H9 (cell line): Measurements from ENCODE around the gene RGS9. TPM values are rescaled to one million over a fixed set of nuclear protein-coding genes. Genes with fewer than 3 reads are reported as not detected.

Experiments
- DNase-seq: peaks from one replicate; pipeline ENCODE4 v3.0.0-alpha.2; 2017
- H2AFZ ChIP-seq: one replicate; pipeline ENCODE4 v1.6.1; 2013; ENCODE audit warnings: mild to moderate bottlenecking, low read length, control low read depth, moderate library complexity
- H2AK5ac ChIP-seq: 2 replicates; pipeline ENCODE4 v1.6.1; 2013; ENCODE audit warnings: low read length, control low read depth, mixed read lengths; ENCODE audit not compliant: insufficient read length
- H2BK120ac ChIP-seq: one replicate; pipeline ENCODE4 v1.6.1; 2013; ENCODE audit warnings: low read depth, mild to moderate bottlenecking, low read length, control low read depth, inconsistent platforms; ENCODE audit not compliant: poor library complexity, severe bottlenecking
- H2BK12ac ChIP-seq: 2 replicates; pipeline ENCODE4 v1.6.1; 2013; ENCODE audit warnings: low read length, control low read depth, mixed read lengths, low read depth; ENCODE audit not compliant: insufficient read length
- H2BK15ac ChIP-seq: 2 replicates; pipeline ENCODE4 v1.6.1; 2013; ENCODE audit warnings: low read depth, low read length, control low read depth
- H2BK20ac ChIP-seq: one replicate; pipeline ENCODE4 v1.6.1; 2013; ENCODE audit warnings: low read depth, mild to moderate bottlenecking, low read length, control low read depth, inconsistent platforms; ENCODE audit not compliant: poor library complexity, severe bottlenecking
- H2BK5ac ChIP-seq: 2 replicates; pipeline ENCODE4 v1.6.1; 2013; ENCODE audit warnings: low read length, control low read depth, mixed read lengths; ENCODE audit not compliant: insufficient read length
- H3K14ac ChIP-seq: 2 replicates; pipeline ENCODE4 v1.6.1; 2013; ENCODE audit warnings: low read length, control low read depth; ENCODE audit not compliant: insufficient read depth
- H3K18ac ChIP-seq: 2 replicates; pipeline ENCODE4 v1.6.1; 2013; ENCODE audit warnings: low read depth, mild to moderate bottlenecking, mixed read lengths, low read length, control low read depth; ENCODE audit not compliant: insufficient read length
- H3K23ac ChIP-seq: 2 replicates; pipeline ENCODE4 v1.6.1; 2013; ENCODE audit warnings: low read length, control low read depth, mixed read lengths, low read depth; ENCODE audit not compliant: insufficient read length
- H3K23me2 ChIP-seq: 2 replicates; pipeline ENCODE4 v1.6.1; 2013; ENCODE audit warnings: low read depth, mild to moderate bottlenecking, mixed read lengths, low read length, control low read depth; ENCODE audit not compliant: insufficient read length, poor library complexity, severe bottlenecking
- H3K27ac ChIP-seq: 2 replicates; pipeline ENCODE4 v1.5.1; 2013; ENCODE audit warnings: low read length, control low read depth, mixed read lengths, low read depth; ENCODE audit not compliant: insufficient read length
- H3K27me3 ChIP-seq: 2 replicates; pipeline ENCODE4 v1.6.1; 2013; ENCODE audit warnings: low read length, control low read depth, inconsistent platforms; ENCODE audit not compliant: insufficient read depth
- H3K4ac ChIP-seq: 2 replicates; pipeline ENCODE4 v1.6.1; 2013; ENCODE audit warnings: low read depth, mild to moderate bottlenecking, control low read depth, inconsistent platforms, low read length, moderate library complexity
- H3K4me1 ChIP-seq: 2 replicates; pipeline ENCODE4 v1.6.1; 2013; ENCODE audit warnings: low read length, control low read depth, inconsistent platforms; ENCODE audit not compliant: insufficient read depth
- H3K4me2 ChIP-seq: 2 replicates; pipeline ENCODE4 v1.6.1; 2013; ENCODE audit warnings: low read length, control low read depth, mixed read lengths; ENCODE audit not compliant: insufficient read length, insufficient read depth
- H3K56ac ChIP-seq: 2 replicates; pipeline ENCODE4 v1.6.1; 2013; ENCODE audit warnings: low read depth, mild to moderate bottlenecking, mixed read lengths, low read length, control low read depth; ENCODE audit not compliant: insufficient read length
- H3K79me1 ChIP-seq: 2 replicates; pipeline ENCODE4 v1.6.1; 2013; ENCODE audit warnings: low read depth, mild to moderate bottlenecking, moderate library complexity, low read length, control low read depth, inconsistent platforms; ENCODE audit not compliant: insufficient read depth, poor library complexity, severe bottlenecking
- H3K79me2 ChIP-seq: 2 replicates; pipeline ENCODE4 v1.6.1; 2013; ENCODE audit warnings: low read length, control low read depth, inconsistent platforms; ENCODE audit not compliant: insufficient read depth
- H3K9ac ChIP-seq: 2 replicates; pipeline ENCODE4 v1.6.1; 2013; ENCODE audit warnings: low read length, control low read depth, mixed read lengths; ENCODE audit not compliant: insufficient read length; ENCODE audit errors: extremely low read depth
- H3K9me3 ChIP-seq: one replicate; pipeline ENCODE4 v1.6.1; 2013; ENCODE audit warnings: low read depth, low read length, inconsistent platforms; ENCODE audit not compliant: control insufficient read depth
- H3T11ph ChIP-seq: one replicate; pipeline ENCODE4 v1.6.1; 2013; ENCODE audit warnings: mild to moderate bottlenecking, low read length, control low read depth, inconsistent platforms
- H4K20me1 ChIP-seq: one replicate; pipeline ENCODE4 v1.6.1; 2013; ENCODE audit not compliant: control insufficient read depth, insufficient read length, insufficient read depth
- H4K5ac ChIP-seq: 2 replicates; pipeline ENCODE4 v1.6.1; 2013; ENCODE audit warnings: low read depth, mild to moderate bottlenecking, mixed read lengths, low read length, control low read depth; ENCODE audit not compliant: insufficient read length
- H4K8ac ChIP-seq: replicated peaks from 2 replicates; pipeline ENCODE4 v1.6.1; 2013; ENCODE audit warnings: low read length, control low read depth, mixed read lengths, low read depth; ENCODE audit not compliant: insufficient read length
- H4K91ac ChIP-seq: 2 replicates; pipeline ENCODE4 v1.6.1; 2013; ENCODE audit warnings: low read depth, mild to moderate bottlenecking, moderate library complexity, mixed read lengths, low read length, control low read depth; ENCODE audit not compliant: insufficient read length
- H3K27ac Mint-ChIP-seq, 3 experiments: 2 replicates in 2 of 3; 3 replicates in 1 of 3; pipeline ENCODE4 v1.8.0; 2020 to 2021; ENCODE audit warnings: mixed read lengths in 3 of 3, mild to moderate bottlenecking in 1 of 3, moderate library complexity in 1 of 3
- H3K27me3 Mint-ChIP-seq: 2 replicates; pipeline ENCODE4 v1.8.0; 2021; ENCODE audit warnings: low read depth, mild to moderate bottlenecking, moderate library complexity, mixed read lengths
- H3K36me3 Mint-ChIP-seq, 3 experiments: 2 replicates in 2 of 3; 3 replicates in 1 of 3; pipeline ENCODE4 v1.8.0; 2020 to 2021; ENCODE audit warnings: low read depth in 3 of 3, mixed read lengths in 3 of 3; ENCODE audit not compliant: insufficient read depth in 1 of 3
- H3K4me1 Mint-ChIP-seq, 2 experiments: 2 replicates each; pipeline ENCODE4 v1.8.0; 2020; ENCODE audit warnings: mixed read lengths in 2 of 2
- H3K4me3 Mint-ChIP-seq, 2 experiments: 2 replicates in 1 of 2; 3 replicates in 1 of 2; pipeline ENCODE4 v1.8.0; 2020 to 2021; ENCODE audit warnings: mild to moderate bottlenecking in 2 of 2, mixed read lengths in 2 of 2, moderate library complexity in 1 of 2
- H3K9me3 Mint-ChIP-seq, 2 experiments: 2 replicates in 1 of 2; 3 replicates in 1 of 2; pipeline ENCODE4 v1.8.0; 2020; ENCODE audit warnings: mild to moderate bottlenecking in 2 of 2, mixed read lengths in 2 of 2, moderate library complexity in 1 of 2
- CTCF ChIP-seq: fragments of 200-600 bp; sonication (generic); conservative IDR thresholded peaks from 3 replicates; pipeline ENCODE4 v1.8.0; 2021; ENCODE audit warnings: antibody characterized with exemption, mild to moderate bottlenecking
- total RNA-seq: library from RNA; stranded (reverse); gene quantifications from 2 replicates; pipeline ENCODE4 v1.2.1, GENCODE V29; 2021

Gene RGS9
- total RNA-seq, 1 experiment from 2014 or later: 12.0 TPM

- H3K4me3 Mint-ChIP-seq: no peak overlapping the region
- H4K91ac ChIP-seq: no peak overlapping the region
- no peak overlapping the region for H2AFZ ChIP-seq
- H4K5ac ChIP-seq: no peak overlapping the region
- H3T11ph ChIP-seq: no peak overlapping the region
- H3K9me3 ChIP-seq: no peaks in the 10 kb centered on the region
- H2BK5ac ChIP-seq: no peak overlapping the region
- DNase-seq: no peak
- no peak overlapping the region for H3K18ac ChIP-seq
- H3K9ac ChIP-seq: no peak overlapping the region
- no peak overlapping the region for H3K14ac ChIP-seq
- no peaks in the 10 kb centered on the region for H3K23me2 ChIP-seq
- H3K23ac ChIP-seq: no peak overlapping the region
- H3K4me2 ChIP-seq: no peak overlapping the region
- no peak overlapping the region for H3K27ac ChIP-seq
- no peaks in the 10 kb centered on the region for H3K79me1 ChIP-seq
- H2BK120ac ChIP-seq: no peak overlapping the region
- H3K4me1 ChIP-seq: no peaks in the 10 kb centered on the region
- H3K79me2 ChIP-seq: no peaks in the 10 kb centered on the region
- no peak overlapping the region for H3K56ac ChIP-seq
- H2BK12ac ChIP-seq: no peak overlapping the region
- no peak overlapping the region for H2BK20ac ChIP-seq
- H4K8ac ChIP-seq: no peak overlapping the region
- H2BK15ac ChIP-seq: no peak overlapping the region
- no peaks in the 10 kb centered on the region; the same call in 1 of the 2 replicates for H3K27me3 Mint-ChIP-seq
- peaks cover 0 to 10% of the 10 kb centered on the region in 2 experiments; a peak in 3 of 5 replicates for H3K9me3 Mint-ChIP-seq
- H4K20me1 ChIP-seq: no peaks in the 10 kb centered on the region
- H3K27ac Mint-ChIP-seq: no peak overlapping the region
- no peak for TF ChIP-seq CTCF
- peaks cover 0 to 5% (median 0%) of the 10 kb centered on the region in 3 experiments; a peak in 1 of 7 replicates for H3K36me3 Mint-ChIP-seq
- H3K4ac ChIP-seq: no peak overlapping the region
- no peaks in the 10 kb centered on the region for H3K4me1 Mint-ChIP-seq
- no peaks in the 10 kb centered on the region for H3K27me3 ChIP-seq
- H2AK5ac ChIP-seq: no peak overlapping the region
Measured at GRCh38 chr17:65265276-65265675, 128.1 kb downstream of the RGS9 start.
